ENCODE measurements around the gene ASB2. TPM values are rescaled to one million over a fixed set of nuclear protein-coding genes. Genes with fewer than 3 reads are reported as not detected.

Gene ASB2
- total RNA-seq, 1 donor from 2014 or later = not detected

GRCh38 chr14:93984987-93985410, 8.6 kb upstream of the ASB2 start:
- Mint-ChIP-seq H3K4me1 (ENCODE audit: low read depth) (peaks cover 3% of the 10 kb centered on the region), H3K9me3 (ENCODE audit: low read depth) (no peaks in the 10 kb centered on the region), H3K36me3 (ENCODE audit: insufficient read depth) (no peaks in the 10 kb centered on the region), H3K27me3 (peaks cover 8% of the 10 kb centered on the region), H3K4me3 (ENCODE audit: low read depth) (no peak overlapping the region), H3K27ac (no peak overlapping the region)
- no peak for DNase-seq (ENCODE audit: low spot score, unreplicated experiment)
- TF ChIP-seq, protein P1, sequence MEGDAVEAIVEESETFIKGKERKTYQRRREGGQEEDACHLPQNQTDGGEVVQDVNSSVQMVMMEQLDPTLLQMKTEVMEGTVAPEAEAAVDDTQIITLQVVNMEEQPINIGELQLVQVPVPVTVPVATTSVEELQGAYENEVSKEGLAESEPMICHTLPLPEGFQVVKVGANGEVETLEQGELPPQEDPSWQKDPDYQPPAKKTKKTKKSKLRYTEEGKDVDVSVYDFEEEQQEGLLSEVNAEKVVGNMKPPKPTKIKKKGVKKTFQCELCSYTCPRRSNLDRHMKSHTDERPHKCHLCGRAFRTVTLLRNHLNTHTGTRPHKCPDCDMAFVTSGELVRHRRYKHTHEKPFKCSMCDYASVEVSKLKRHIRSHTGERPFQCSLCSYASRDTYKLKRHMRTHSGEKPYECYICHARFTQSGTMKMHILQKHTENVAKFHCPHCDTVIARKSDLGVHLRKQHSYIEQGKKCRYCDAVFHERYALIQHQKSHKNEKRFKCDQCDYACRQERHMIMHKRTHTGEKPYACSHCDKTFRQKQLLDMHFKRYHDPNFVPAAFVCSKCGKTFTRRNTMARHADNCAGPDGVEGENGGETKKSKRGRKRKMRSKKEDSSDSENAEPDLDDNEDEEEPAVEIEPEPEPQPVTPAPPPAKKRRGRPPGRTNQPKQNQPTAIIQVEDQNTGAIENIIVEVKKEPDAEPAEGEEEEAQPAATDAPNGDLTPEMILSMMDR (IDR thresholded peaks at IDR 0.05; ENCODE audit: unreplicated experiment) = peak; percentile 51

DNA sequence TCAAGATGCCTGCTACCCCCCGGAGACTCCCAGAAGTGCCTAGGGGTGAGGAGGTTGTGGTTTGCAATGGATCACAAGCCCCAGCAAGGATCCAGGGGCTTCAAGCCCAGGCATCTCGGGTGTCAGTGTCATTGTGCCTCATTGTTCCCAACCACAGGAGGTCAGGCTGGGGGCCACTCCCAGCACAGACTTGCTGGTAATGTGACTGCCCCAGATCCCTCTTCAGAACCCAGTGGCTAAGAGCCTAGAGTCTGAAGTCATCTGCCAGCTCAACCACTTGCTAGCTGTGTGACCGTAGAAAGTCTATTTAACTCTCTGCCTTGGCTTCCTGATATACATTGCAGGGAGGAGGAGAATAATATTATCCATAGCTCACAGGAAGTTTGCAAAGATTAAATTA, 7.7 kb upstream of the ASB2 start:
- Mint-ChIP-seq H3K4me3 (ENCODE audit: low read depth) (no peak overlapping the region), H3K27ac (no peak overlapping the region), H3K27me3 (peaks cover 8% of the 10 kb centered on the region), H3K9me3 (ENCODE audit: low read depth) (no peaks in the 10 kb centered on the region), H3K4me1 (ENCODE audit: low read depth) (no peaks in the 10 kb centered on the region), H3K36me3 (ENCODE audit: insufficient read depth) (no peaks in the 10 kb centered on the region)
- TF ChIP-seq, protein P1 (IDR thresholded peaks at IDR 0.05; ENCODE audit: unreplicated experiment) = no peak
- no peak for DNase-seq (ENCODE audit: low spot score, unreplicated experiment)

DNA sequence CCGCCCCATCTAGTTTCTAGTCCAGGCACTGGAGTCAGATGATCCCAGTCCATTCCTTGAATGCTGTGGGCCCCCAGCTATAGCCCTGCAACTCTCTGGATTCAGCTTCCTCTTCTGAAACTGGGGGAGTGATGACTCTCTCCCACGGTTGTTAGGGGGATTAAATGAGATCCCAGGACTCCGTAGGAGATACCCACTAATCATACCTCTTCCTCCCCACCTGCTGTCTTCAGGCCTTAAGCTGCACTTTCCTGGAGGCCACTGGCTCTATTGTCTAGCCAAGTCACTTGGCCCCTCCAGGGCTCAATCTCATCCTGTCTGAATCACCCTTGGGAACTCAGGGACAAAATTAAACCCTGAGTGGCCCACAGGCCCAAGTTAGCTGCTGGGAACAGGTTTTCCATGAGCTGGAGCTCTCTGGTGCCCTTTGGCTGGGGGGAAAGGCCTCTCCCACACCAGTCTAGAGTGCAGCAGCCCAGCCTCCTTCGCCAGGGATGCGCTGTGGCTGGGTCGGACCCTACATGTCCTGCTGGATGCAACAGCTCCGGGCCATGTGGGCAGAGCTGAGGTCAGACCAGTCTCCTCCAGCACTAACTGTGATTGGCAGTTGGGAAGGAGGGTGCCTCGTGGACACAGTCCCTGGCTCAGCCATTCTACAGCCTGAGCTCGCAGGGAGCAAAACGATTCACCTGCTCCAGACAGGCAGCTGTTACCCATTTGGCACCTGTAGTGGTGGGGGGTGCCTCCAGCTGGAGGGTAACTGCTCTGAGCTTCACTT, 6.0 kb upstream of the ASB2 start:
- Mint-ChIP-seq H3K36me3 (ENCODE audit: insufficient read depth) (no peaks in the 10 kb centered on the region), H3K4me3 (ENCODE audit: low read depth) (no peak overlapping the region), H3K4me1 (ENCODE audit: low read depth) (no peaks in the 10 kb centered on the region), H3K27ac (no peak overlapping the region), H3K27me3 (peaks cover 8% of the 10 kb centered on the region), H3K9me3 (ENCODE audit: low read depth) (no peaks in the 10 kb centered on the region)
- TF ChIP-seq, protein P1 (IDR thresholded peaks at IDR 0.05; ENCODE audit: unreplicated experiment) = no peak
- DNase-seq (ENCODE audit: low spot score, unreplicated experiment) = no peak

GRCh38 chr14:93981316-93982229, 5.2 kb upstream of the ASB2 start:
- peaks cover 12% of the 10 kb centered on the region for H3K27me3 Mint-ChIP-seq

More at GRCh38 chr14:93981316-93982229, 5.2 kb upstream of the ASB2 start:
- TF ChIP-seq, protein P1 (IDR thresholded peaks at IDR 0.05; ENCODE audit: unreplicated experiment) = no peak
- Mint-ChIP-seq H3K9me3 (ENCODE audit: low read depth) (no peaks in the 10 kb centered on the region), H3K27ac (no peak overlapping the region), H3K36me3 (ENCODE audit: insufficient read depth) (no peaks in the 10 kb centered on the region), H3K4me3 (ENCODE audit: low read depth) (no peak overlapping the region), H3K4me1 (ENCODE audit: low read depth) (no peaks in the 10 kb centered on the region)
- DNase-seq (ENCODE audit: low spot score, unreplicated experiment) = no peak

Data from progenitor cell of endocrine pancreas (in vitro differentiated cells).